Measurements from ENCODE around the gene DGCR2. TPM values are rescaled to one million over a fixed set of nuclear protein-coding genes. Genes with fewer than 3 reads are reported as not detected.
"Not testable (repeated sequence)": the region's sequence is repeated elsewhere in the genome, so short reads cannot be mapped to it uniquely, and the experiment has no call there.

DGCR2 gene, protein sequence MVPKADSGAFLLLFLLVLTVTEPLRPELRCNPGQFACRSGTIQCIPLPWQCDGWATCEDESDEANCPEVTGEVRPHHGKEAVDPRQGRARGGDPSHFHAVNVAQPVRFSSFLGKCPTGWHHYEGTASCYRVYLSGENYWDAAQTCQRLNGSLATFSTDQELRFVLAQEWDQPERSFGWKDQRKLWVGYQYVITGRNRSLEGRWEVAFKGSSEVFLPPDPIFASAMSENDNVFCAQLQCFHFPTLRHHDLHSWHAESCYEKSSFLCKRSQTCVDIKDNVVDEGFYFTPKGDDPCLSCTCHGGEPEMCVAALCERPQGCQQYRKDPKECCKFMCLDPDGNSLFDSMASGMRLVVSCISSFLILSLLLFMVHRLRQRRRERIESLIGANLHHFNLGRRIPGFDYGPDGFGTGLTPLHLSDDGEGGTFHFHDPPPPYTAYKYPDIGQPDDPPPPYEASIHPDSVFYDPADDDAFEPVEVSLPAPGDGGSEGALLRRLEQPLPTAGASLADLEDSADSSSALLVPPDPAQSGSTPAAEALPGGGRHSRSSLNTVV
- polyA plus RNA-seq (ENCODE audit: insufficient read length), result 49.1 TPM

DNA sequence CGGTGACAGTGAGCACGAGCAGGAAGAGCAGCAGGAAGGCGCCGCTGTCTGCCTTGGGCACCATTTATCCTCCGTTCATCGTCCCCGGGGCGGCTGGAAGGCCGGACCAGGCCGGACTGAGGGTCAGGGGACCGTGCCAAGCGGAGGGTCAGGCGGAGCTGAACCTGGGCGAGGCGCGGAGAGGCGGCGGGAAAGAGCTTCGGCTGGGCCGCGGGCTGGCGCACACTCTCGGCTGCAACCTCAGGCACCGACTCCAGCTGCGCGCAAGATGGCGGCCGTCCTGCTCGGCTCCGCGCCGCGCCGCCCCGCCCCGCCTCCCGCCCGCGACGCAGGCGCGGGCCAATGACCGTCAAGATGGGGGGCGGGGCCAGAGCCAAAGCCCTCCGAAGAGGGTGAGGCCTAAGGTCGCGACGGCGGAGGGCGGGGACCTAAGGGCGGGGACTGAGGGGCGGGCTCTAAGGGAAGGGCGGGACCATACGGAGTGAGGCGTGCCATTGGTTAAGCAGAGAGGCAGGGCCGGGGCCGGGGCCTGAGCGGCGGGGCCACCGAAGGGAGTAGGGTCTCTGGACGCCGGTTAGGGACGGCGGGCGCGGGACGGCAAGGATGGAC lies at the start of gene DGCR2:
DGCR2 (minus strand) TSS at position 270 of the 609 bp plus-strand sequence; CDS start at position 64, 206 bp downstream.
- DNase-seq, result peak; percentile 97

DNA sequence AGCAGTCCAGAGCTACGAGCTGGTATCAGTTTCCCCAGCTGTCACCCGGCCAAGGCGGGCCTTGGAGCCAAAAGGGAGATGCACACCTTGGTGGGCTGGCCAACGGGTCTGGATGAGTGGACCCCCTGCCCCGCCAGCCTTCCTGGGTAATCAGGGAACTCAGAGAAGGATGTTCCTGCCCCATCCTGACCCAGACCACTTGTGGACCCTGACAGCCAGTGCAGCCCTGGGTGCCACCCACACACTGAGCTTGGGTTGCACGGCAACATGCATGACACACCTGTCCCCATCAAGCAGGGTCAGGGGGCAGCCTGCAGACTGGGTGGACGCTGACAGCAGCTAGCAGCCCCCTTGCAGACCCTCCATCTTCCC lies 47.7 kb upstream of the DGCR2 start:
- DNase-seq, result no peak

DNA sequence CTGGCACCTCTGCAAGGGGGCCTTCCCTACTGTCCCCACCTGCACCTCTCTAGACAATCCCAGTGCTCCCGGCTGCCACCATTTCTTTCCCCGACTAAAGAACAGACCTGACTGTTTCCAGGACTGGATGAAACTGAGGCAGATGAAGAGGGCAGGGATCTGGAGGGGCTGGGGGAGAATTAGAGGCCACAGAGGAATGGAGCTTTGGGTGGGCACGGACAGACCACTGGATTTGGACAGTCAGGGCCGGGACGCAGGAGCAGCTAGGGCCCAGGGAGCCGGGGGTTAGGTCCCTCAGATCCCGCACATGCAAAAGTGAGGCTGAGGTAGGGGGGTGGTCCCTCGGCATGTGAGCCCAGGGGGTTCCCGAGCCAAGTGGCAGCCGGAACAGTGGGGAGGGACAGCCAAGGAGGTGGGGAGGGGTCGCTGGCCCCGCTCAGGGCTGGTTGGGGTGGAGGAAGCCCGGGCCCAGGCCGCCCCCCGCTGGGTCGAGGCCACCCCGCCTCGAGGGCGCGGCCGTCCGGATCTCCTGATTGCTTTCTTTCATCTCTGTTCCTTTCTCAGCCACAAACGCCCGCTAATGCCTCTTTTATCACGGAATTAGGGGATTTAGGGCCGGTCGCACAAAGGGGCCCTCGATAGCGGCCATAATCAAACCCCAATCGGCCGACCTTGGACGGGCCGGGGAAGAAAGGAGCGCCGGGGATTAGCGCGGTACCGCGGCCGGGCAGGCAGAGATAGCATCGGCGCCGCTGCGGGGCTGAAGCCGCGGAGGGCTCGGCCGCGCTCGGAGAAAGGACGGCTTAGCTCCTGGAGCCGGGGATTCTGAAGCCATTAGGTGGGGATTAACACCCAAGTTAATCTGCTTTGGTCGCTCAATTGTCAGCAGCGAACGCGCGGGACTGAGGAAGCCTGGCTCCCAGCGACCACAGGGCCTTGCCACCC lies 47.1 kb upstream of the DGCR2 start:
- no peak for DNase-seq

DNA sequence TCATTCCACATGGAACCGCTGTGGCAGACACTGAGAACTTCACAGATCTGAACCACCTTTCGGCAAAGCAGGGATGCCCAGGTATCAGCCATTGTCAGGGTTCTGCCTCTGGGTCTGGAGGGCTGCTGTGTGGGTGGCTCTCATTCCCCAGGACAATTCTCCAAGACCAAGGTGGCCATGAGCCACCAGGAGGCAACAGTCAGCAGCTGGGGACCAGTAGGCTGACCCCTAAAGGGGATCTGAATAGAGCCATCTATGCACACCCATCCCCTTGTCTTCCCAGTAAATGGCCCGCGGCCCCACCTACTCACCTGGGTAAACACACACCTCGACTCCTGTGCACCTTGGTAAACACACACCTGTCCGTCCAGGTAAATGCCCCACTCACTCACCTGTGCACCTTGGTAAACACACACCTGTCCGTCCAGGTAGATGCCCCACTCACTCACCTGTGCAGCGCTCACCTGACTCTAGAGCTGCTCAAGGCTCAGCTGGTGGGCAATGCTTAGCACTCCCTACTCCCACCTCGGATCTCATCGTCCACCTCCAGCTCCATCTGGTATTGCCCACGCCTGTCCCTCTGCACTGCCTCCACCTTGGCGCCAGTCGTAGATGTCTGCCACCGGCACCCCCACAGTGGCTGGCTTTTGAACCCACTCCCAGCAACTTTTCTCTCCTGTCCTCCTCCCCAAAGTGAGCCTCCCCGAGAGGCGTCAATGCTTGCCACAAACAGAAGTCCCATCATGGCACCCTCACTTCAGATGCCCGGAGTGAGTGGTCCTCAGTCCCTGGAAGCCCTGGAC lies 46.1 kb upstream of the DGCR2 start:
- no peak for DNase-seq

DNA sequence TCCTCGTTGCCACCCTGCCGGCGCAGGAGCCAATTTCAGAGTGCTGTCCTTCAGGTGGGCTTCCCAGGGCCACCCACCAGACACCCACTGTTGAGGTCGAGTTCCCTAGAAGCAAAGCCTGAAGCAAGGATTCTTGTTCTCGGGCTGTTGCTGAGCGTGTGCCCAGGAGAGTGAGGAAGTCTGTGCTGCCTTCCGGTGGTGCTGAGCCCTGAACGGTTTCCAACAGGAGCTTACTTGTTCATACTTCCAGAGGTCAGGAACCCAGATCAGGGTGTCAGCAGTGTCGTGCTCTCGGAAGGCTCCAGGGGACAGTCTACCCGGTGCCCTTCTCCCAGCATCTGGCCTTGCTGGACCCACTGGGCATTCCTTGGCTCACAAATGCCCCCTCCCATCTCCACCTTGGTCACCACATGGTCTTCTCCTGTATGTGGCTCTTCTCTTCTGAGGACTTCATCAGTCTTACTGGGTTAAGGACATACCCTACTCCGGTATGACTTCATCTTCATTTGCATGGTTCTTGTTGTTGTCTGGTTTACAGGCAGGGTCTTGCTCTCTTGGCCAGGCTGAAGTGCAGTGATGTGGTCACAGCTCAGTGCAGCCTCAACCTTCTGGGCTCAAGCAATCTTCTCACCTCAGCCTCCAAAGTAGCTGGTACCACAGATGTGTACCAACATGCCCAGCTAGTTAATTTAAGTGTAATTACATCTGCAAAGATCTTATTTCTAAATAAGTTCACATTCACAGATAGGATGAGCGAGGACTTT lies 45.1 kb upstream of the DGCR2 start:
- DNase-seq, result no peak

DNA sequence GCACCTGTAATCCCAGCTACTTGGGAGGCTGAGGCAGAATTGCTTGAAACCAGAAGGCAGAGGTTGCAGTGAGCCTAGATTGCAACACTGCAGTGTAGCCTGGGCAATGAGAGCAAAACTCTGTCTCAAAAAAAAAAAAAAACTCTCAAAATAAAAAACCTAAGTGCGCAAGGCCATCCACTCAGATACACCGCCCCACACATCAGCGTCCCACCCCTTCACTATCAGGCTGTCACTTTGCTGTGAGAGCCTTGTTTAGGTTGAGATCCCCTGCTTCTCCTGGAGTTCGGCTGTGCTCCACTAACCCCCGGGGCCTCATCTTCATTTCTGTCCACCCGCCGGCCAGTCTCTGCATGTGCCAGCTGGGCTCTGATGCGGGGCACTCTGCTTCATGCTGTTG lies 44.2 kb upstream of the DGCR2 start:
- no peak for DNase-seq

DNA sequence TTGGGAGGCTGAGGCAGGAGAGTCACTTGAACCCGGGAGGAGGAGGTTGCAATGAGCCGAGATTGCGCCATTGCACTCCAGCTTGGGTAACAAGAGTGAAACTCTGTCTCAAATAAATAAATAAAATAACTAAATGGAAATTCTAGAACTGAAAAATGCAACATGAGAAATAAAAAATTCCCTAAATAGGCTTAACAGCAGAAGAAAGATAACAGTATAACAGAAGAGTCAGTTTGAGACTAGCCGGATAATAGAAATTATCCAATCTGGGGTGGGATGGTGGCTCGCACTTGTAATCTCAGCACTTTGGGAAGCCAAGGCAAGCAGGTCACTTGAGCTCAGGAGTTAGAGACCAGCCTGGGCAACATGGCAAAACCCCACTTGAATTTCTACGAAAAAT lies 42.2 kb upstream of the DGCR2 start:
- DNase-seq, result no peak

DNA sequence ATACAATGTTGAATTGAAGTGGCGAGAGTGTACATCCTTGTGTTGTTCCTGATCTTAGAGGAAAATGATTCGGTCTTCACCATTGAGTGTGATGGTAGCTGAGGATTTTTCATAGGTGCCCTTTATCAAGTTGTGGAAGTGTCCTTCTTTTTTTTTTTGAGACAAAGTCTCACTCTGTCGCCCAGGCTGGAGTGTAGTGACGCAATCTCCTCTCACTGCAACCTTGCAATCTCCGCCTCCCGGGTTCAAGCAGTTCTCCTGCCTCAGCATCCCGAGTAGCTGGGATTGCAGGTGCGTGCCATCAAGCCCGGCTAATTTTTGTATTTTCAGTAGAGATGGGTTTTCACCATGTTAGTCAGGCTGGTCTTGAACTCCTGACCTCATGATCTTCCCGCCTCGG lies 36.4 kb upstream of the DGCR2 start:
- not testable (repeated sequence) for DNase-seq

DNA sequence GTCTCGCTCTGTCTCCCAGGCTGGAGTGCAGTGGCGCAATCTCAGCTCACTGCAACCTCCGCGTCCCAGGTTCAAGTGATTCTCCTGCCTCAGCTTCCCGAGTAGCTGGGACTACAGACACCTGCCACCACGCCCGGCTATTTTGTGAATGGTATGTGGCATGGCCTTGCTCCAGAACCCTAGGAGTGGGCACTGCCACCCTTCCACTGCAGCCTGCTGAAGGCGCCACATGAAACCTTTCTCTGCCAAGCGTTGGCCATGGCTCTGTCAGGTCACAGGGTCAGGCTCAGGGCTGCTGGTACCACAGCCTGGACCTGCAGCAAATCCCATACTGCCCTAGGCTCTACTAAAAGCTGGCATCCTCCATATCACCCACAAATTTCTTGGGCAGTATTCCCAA lies 33.9 kb upstream of the DGCR2 start:
- DNase-seq, result not testable (repeated sequence)

DNA sequence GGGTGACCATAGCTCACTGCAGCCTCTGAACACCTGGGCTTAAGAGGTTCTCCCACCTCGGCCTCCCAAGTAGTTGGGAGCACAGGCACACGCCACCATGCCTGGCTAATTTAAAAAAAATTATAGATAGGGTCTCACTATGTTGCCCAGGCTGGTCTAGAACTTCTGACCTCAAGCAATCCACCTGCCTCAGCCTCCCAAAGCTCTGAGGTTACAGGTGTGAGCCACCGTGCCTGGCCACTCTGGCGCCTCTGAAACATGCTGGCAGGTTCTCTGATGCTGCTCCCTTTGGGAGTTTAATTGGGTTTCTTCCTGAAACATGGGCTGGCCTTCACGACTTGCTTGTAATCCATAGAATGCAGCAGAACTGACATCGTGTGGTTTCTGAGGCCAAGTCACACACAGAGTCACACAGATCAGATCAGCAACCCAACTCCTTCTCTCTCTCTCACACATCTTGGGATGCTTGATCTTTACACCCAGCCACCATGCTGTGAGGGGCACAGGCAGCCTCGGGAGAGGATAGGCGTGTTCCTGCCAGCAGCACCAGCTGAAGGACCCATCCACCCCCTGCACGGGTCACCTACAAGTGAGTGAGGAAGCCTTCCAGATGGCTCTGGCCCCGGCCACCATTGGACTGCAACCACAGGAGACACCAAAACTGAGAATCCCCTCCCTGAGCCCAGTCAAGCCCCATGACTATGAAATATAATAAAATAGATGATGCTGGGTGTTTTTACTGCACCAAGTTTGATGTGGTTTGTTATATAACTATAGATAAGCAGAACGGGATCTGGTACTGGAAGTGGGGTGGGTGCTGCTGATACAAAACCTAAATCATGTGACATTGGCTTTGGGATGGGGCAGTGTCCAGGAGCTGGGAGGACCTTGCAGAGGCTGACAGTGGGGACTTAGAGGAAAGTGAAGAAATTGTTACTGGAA lies 31.0 kb upstream of the DGCR2 start:
- no peak for DNase-seq

DNA sequence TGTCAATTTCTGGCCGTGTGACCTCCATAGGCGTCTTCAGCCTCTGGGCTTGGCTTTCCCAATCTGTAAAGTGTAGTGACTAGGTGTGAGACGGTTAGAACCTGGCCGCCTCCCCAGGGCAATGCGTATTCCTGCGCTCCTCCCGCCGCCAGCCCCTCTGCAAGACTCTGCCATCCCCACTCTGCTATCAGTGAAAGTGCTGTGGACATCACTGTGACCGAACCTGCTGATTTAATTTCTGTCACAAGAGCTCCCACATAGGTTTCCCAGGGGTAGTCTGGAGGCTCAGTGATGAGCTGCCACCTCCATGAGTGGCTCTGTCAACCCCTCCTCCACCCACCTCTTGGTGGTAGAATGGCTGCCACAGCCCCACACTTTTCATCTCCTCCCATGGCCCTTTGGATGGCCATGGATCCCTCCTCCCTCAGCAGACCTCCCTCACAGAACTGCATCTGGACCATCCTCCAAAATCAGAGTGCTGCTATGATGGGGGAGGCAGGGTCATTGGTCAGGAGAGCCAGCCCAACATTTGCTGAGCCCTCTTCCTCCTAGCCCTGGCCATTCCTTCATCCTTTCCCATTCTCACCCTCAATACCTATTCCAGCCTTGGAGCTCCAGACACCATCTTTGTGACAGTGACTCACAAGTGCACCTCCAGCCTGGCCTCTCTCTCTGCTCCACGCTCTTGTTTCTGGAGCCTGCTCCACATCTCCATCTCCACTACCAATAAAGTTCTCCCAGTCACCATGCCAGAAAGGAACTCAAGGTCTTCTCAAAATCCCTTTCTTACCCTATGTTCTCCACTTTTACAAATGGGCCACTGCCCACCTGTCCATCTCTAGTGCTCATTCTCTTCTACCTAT lies 29.3 kb upstream of the DGCR2 start:
- no peak for DNase-seq

DNA sequence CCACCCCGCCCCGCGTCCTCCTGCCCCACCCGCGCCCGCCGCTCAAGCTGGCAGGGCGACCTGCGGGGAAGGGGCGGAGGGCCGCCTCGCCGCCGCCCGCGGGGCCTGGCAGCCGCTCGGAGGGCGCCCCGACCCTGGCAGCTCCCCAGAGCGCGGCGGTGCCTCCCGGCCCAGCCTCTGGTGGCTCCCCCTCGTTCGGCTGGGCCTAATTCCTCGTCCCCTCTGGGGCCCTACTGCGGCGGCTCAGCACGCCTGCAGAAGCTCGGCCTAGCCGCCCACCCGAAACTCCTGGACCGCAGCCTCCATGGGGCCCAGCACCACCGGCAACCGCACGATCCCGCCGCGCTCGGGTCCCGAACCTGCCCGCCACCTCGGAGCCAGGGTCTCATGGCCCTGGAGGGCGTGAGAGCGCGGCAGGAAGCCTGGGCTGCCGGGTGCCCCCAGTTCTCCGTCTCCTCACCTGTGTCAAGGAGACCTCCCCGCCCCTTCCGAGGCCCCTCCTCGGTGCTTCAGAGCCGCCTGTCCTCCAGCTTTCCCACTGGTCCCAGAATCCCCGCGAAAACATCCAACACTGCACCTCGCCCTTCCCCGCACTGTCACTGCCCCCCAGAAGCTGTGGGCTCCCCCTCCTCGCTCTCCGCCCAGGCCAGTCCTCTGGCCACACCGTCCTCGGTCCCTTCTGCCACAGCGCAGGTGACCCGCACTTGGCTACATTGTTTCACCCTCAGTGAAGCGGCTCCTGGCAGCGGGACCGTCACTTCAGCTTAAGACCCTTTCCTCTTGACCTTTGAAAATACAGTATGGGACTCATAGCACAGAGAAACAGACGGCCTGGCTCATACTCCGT lies 28.5 kb upstream of the DGCR2 start:
- no peak for DNase-seq

DNA sequence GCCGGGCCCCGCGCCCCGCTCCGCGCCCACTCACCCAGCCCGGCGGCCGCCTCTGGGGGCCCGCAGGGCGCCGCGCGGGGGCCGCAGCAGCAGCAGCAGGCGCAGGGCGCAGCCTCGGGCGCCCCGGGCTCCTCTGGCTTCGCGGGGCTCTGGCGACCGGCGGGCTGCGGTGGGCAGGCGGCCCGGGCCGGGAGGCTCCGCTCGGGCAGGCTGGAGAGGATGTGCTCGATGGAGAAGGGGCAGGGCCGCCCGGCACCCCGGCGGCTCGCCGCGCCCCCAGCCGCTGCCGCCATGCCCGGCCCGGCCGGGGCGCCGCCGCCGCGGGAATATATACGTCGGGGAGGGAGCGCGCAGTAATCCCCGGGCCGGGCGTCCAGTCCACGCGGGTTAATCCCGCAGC lies 27.8 kb upstream of the DGCR2 start, which contains the start of gene GSC2:
GSC2 (minus strand) TSS at position 302 of the 400 bp plus-strand sequence; CDS start at position 293, 9 bp downstream.
- DNase-seq, result no peak

DNA sequence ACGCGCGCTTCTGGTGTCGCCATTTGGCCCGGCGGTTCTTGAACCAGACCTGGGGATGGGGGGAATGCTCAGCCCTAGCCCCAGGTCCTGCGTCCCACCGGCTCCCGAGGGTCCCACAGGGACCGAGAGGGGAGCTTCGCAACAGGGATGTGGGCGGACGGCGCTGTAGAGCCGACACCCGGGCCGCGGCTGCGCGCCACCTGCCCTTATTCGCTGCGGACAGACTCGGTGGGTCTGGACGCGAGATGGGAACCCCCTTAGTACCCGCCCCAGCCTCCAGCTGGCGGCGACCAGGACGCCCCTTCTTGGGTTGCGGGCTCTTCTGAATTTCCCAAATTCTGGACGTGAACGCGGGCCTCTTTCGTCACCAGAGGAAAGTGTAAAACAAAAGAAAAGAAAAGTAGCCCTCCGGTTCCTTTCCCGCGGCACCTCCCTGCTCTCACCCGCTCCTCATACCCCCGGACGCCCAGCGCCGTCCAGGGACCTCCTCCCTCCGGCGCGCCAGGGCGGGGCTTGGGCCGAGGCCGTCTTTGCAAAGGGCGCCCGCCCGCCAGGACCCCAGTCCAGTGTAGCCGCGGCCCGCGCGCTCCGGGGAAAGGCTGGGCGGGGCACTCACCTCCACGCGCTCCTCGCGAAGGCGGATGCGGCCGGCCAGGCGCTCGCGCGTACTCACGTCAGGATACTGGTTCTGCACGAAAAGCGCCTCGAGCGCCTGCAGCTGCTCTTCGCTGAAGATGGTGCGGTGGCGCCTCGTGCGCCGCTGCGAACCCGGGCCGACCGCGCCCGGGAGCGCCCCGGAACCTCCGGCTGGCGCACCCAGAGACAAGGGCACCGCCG lies 27.1 kb upstream of the DGCR2 start:
- no peak for DNase-seq

DNA sequence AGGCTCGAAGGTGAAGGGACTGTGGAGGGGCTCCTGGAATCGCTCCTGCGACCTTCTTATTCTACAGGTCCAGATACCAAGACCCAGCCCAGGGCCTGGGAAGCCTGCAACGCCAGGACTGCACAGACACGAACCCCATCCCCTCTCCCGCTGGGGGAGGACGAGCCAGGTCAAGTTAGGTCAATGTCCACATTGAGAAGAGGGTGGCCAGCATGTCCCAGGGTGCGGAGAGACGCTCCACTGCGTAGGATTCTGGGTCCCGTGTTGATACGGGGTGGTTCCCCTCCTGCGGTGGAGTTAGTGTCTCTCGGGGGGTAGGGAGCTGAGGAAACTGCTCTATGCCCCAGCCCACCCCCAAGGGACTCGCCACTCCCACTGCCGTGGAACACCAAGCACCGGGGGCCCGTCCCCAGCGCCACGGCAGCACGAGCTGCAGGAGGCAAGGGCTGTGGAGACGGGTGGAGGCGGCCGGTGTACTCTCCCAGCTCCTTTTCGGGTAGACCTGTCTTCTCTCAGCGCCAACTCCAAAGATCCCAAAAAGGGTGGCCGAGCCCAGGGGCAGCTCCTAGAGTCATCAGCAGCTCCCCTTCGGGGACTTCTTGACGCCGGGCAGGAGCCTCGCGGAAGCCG lies 26.3 kb upstream of the DGCR2 start:
- DNase-seq, result no peak

DNA sequence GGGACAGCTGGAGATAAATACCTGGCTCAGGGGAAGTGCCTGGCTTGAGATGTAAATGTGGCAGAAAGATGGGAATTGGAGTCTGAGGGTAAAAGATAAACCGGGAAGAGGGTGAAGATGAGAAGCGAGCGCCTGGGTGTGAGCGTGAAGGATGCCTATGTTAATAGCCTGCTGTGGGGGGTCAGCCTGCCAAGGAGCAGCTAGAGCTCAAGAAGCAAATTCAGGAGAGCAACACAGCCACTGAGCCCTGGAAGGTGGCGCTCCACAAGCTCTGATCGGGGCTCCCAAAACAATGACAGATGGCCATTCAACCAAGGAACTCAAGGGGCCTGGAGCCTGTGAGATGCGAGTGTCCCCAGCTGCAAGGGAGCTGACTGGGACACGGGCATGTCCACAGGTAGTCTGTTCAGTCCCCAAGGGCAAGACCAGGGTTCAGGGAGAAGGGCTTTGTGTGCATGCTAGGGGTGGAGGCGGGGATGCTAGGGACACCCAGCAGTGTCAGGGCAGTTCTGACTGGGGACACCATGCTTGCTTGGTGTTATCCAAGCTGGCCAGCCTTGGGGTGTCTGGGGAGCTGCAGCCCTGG lies 25.1 kb upstream of the DGCR2 start:
- no peak for DNase-seq
